T-helper 9 cell (primary cell): ENCODE measurements around the gene EHD2.
"Not testable (repeated sequence)": the region's sequence is repeated elsewhere in the genome, so short reads cannot be mapped to it uniquely, and the experiment has no call there.

Experiments
- DNase-seq: peaks from one replicate; pipeline ENCODE4 v3.0.0-alpha.2; 2020

The EHD2 gene

GRCh38 chr19:47718415-47719046, 5.3 kb downstream of the EHD2 start:
- not testable (repeated sequence) for DNase-seq

- no peak for DNase-seq
Observed at GRCh38 chr19:47719047-47719859, 6.0 kb downstream of the EHD2 start.

GRCh38 chr19:47720669-47721422, 7.6 kb downstream of the EHD2 start:
- no peak for DNase-seq

GRCh38 chr19:47723581-47723940, 10.3 kb downstream of the EHD2 start:
- DNase-seq = no peak

GRCh38 chr19:47725759-47726401, 12.7 kb downstream of the EHD2 start:
- no peak for DNase-seq

- no peak for DNase-seq
Observed at GRCh38 chr19:47726467-47726866, 13.2 kb downstream of the EHD2 start.

- not testable (repeated sequence) for DNase-seq
Observed at GRCh38 chr19:47728295-47728694, 15.1 kb downstream of the EHD2 start.

GRCh38 chr19:47729468-47729798, 16.2 kb downstream of the EHD2 start:
- DNase-seq = no peak

GRCh38 chr19:47729799-47730520, 16.7 kb downstream of the EHD2 start:
- no peak for DNase-seq

GRCh38 chr19:47730521-47730889, 17.3 kb downstream of the EHD2 start:
- no peak for DNase-seq

- DNase-seq = no peak
Observed at GRCh38 chr19:47730910-47731309, 17.7 kb downstream of the EHD2 start.

GRCh38 chr19:47735131-47735530, 21.9 kb downstream of the EHD2 start:
- DNase-seq = no peak

- DNase-seq = no peak
Observed at GRCh38 chr19:47740866-47741519, 27.8 kb downstream of the EHD2 start.

- no peak for DNase-seq
Observed at GRCh38 chr19:47741544-47742140, 28.4 kb downstream of the EHD2 start.

- no peak for DNase-seq
Observed at GRCh38 chr19:47742634-47743033, 29.4 kb downstream of the EHD2 start.

GRCh38 chr19:47745010-47745901, 32.0 kb downstream of the EHD2 start, which contains the start of gene NOP53:
TSS of gene NOP53 (plus strand) at chr19:47745546. CDS start at chr19:47745560, 14 bp downstream.
- peak; percentile 96 for DNase-seq

GRCh38 chr19:47746129-47746528, 32.9 kb downstream of the EHD2 start:
- not testable (repeated sequence) for DNase-seq

GRCh38 chr19:47749326-47749725, 36.1 kb downstream of the EHD2 start:
- DNase-seq = no peak

- DNase-seq = no peak
Observed at GRCh38 chr19:47750752-47751151, 37.5 kb downstream of the EHD2 start.

GRCh38 chr19:47752440-47753211, 39.4 kb downstream of the EHD2 start:
- DNase-seq = no peak
